MM.1S (cell line): ENCODE results near the gene SAP30BP.

ENCODE experiments used
- DNase-seq: peaks from one replicate; pipeline ENCODE4 v3.0.0-alpha.2; 2015
- H2AFZ ChIP-seq: fragments of 300-600 bp; sonication (generic); 2 replicates; pipeline ENCODE4 v1.6.0; 2016; ENCODE audit warnings: antibody characterized with exemption, low read length
- H3F3A ChIP-seq: fragments of 300-600 bp; sonication (generic); 2 replicates; pipeline ENCODE4 v1.6.1; 2016; ENCODE audit warnings: mild to moderate bottlenecking, antibody characterized with exemption, low read length, moderate library complexity, mixed read lengths; ENCODE audit not compliant: insufficient read depth
- H3K27ac ChIP-seq: fragments of 300-600 bp; sonication (generic); 2 replicates; pipeline ENCODE4 v1.5.1; 2016; ENCODE audit warnings: mild to moderate bottlenecking, low read length
- H3K27me3 ChIP-seq: fragments of 300-600 bp; sonication (generic); replicated peaks from 2 replicates; pipeline ENCODE4 v1.6.0; 2016; ENCODE audit warnings: low read length; ENCODE audit not compliant: insufficient read depth
- H3K36me3 ChIP-seq: fragments of 300-600 bp; sonication (generic); replicated peaks from 2 replicates; pipeline ENCODE4 v1.6.1; 2016; ENCODE audit warnings: mild to moderate bottlenecking, low read length, mixed read lengths; ENCODE audit not compliant: insufficient read depth
- H3K4me1 ChIP-seq: fragments of 300-600 bp; sonication (generic); 2 replicates; pipeline ENCODE4 v1.6.1; 2016; ENCODE audit warnings: low read length, mixed read lengths
- H3K4me2 ChIP-seq: fragments of 300-600 bp; sonication (generic); 2 replicates; pipeline ENCODE4 v1.6.0; 2016; ENCODE audit warnings: low read depth, low read length
- H3K4me3 ChIP-seq: fragments of 300-600 bp; sonication (generic); 2 replicates; pipeline ENCODE4 v1.5.1; 2016; ENCODE audit warnings: low read length, mixed read lengths
- H3K79me2 ChIP-seq: fragments of 300-600 bp; sonication (generic); 2 replicates; pipeline ENCODE4 v1.6.1; 2016; ENCODE audit warnings: mixed run types, low read length, mixed read lengths
- H3K9ac ChIP-seq: fragments of 300-600 bp; sonication (generic); 2 replicates; pipeline ENCODE4 v1.6.1; 2016; ENCODE audit warnings: low read length, mixed read lengths
- H3K9me2 ChIP-seq: fragments of 300-600 bp; sonication (generic); replicated peaks from 2 replicates; pipeline ENCODE4 v1.6.1; 2016; ENCODE audit warnings: mild to moderate bottlenecking, low read length, mixed read lengths; ENCODE audit not compliant: insufficient read depth
- H3K9me3 ChIP-seq: fragments of 300-600 bp; sonication (generic); replicated peaks from 2 replicates; pipeline ENCODE4 v1.6.1; 2016; ENCODE audit warnings: mild to moderate bottlenecking, low read length, mixed read lengths; ENCODE audit not compliant: insufficient read depth
- H4K20me1 ChIP-seq: fragments of 300-600 bp; sonication (generic); 2 replicates; pipeline ENCODE4 v1.6.1; 2016; ENCODE audit warnings: mild to moderate bottlenecking, low read length, moderate library complexity, mixed read lengths; ENCODE audit not compliant: insufficient read depth
- CTCF ChIP-seq: fragments of 300-600 bp; sonication (generic); IDR thresholded peaks from 2 replicates; pipeline ENCODE4 v1.5.1; 2016; ENCODE audit warnings: antibody characterized with exemption, low read length, mixed read lengths
- EZH2 ChIP-seq: fragments of 300-600 bp; sonication (generic); optimal IDR thresholded peaks from 2 replicates; pipeline ENCODE3; 2017; ENCODE audit warnings: low read depth, mild to moderate bottlenecking, antibody characterized with exemption, low read length, mixed read lengths
- EZH2phosphoT487 ChIP-seq: fragments of 300-600 bp; sonication (generic); IDR thresholded peaks from 2 replicates; pipeline ENCODE4 v1.6.1; 2018; ENCODE audit warnings: antibody characterized with exemption, low read length

The SAP30BP gene

GRCh38 chr17:75635610-75636202 lies 31.4 kb upstream of the SAP30BP start:
- Histone ChIP-seq H3K9me3 (no peaks in the 10 kb centered on the region), H3K4me3 (no peak overlapping the region), H3K27me3 (no peaks in the 10 kb centered on the region), H4K20me1 (no peaks in the 10 kb centered on the region), H3K79me2 (no peaks in the 10 kb centered on the region), H3K36me3 (no peaks in the 10 kb centered on the region), H3F3A (no peaks in the 10 kb centered on the region), H2AFZ (no peak overlapping the region), H3K4me1 (peaks cover 13% of the 10 kb centered on the region), H3K9me2 (no peaks in the 10 kb centered on the region), H3K27ac (no peak overlapping the region), H3K9ac (no peak overlapping the region), H3K4me2 (no peak overlapping the region)
- TF ChIP-seq EZH2 (no peak), EZH2phosphoT487 (no peak), CTCF (no peak)
- DNase-seq, result no peak

- no peak for DNase-seq
- Histone ChIP-seq H3K9ac (no peak overlapping the region), H3K9me3 (no peaks in the 10 kb centered on the region), H4K20me1 (no peaks in the 10 kb centered on the region), H3F3A (no peaks in the 10 kb centered on the region), H3K9me2 (no peaks in the 10 kb centered on the region), H3K79me2 (no peaks in the 10 kb centered on the region), H3K4me3 (no peak overlapping the region), H3K4me2 (no peak overlapping the region), H3K27me3 (no peaks in the 10 kb centered on the region), H3K4me1 (peaks cover 15% of the 10 kb centered on the region), H3K27ac (no peak overlapping the region), H2AFZ (no peak overlapping the region), H3K36me3 (no peaks in the 10 kb centered on the region)
- TF ChIP-seq CTCF (no peak), EZH2 (no peak), EZH2phosphoT487 (no peak)
Measured at GRCh38 chr17:75636381-75637142, 30.6 kb upstream of the SAP30BP start.

GRCh38 chr17:75637143-75637538 lies 30.0 kb upstream of the SAP30BP start:
- no peak for TF ChIP-seq CTCF
- TF ChIP-seq EZH2phosphoT487, result no peak
- TF ChIP-seq EZH2, result no peak
- no peaks in the 10 kb centered on the region for H3K9me3 ChIP-seq
- no peaks in the 10 kb centered on the region for H3K27me3 ChIP-seq
- H3K4me1 ChIP-seq, result peaks cover 21% of the 10 kb centered on the region
- H3K4me3 ChIP-seq, result no peak overlapping the region
- H3K36me3 ChIP-seq, result no peaks in the 10 kb centered on the region
- H3K9me2 ChIP-seq, result no peaks in the 10 kb centered on the region
- H3K9ac ChIP-seq, result no peak overlapping the region
- no peak for DNase-seq
- H3K27ac ChIP-seq, result no peak overlapping the region
- no peaks in the 10 kb centered on the region for H3F3A ChIP-seq
- no peaks in the 10 kb centered on the region for H4K20me1 ChIP-seq
- H2AFZ ChIP-seq, result no peak overlapping the region
- H3K79me2 ChIP-seq, result 0 out of 2 replicates have a peak, but pooled peaks cover 5% of the 10 kb centered on the region
- no peak overlapping the region for H3K4me2 ChIP-seq
